ENCODE data around the gene HRAS. TPM values are rescaled to one million over a fixed set of nuclear protein-coding genes. Genes with fewer than 3 reads are reported as not detected.
"Not testable (repeated sequence)": the region's sequence is repeated elsewhere in the genome, so short reads cannot be mapped to it uniquely, and the experiment has no call there.

Gene HRAS
- total and polyA plus RNA-seq, 2 experiments from 2014 or later = 62.1 to 76.9 TPM

- TF ChIP-seq EZH2 (IDR thresholded peaks at IDR 0.05; ENCODE audit: insufficient read depth, poor library complexity, severe bottlenecking) (no peak), EZH2phosphoT487 (IDR thresholded peaks at IDR 0.05; ENCODE audit: insufficient read depth, low read depth) (no peak)
- H2AFZ ChIP-seq = peak within 1 kb of the TSS; percentile 84
- in situ Hi-C loops (cut with MboI) = no loop called here
- 1% methylated on average over 48 to 54 of the region's 99 CpGs for WGBS, 2 experiments (ENCODE audit: low coverage in 1 of 2, low lambda C conversion rate in 2 of 2, missing lambda C conversion rate in 2 of 2)
- no peaks in the 10 kb centered on the region for H3K9me3 ChIP-seq (ENCODE audit: low read depth)
- peaks cover 15% of the 10 kb centered on the region; the same call in 1 of the 2 replicates for H4K20me1 ChIP-seq (ENCODE audit: insufficient read depth)
- peak within 1 kb of the TSS; percentile 92 for H3K9ac ChIP-seq
- H3K27ac ChIP-seq = peak within 1 kb of the TSS; percentile 82
- peaks cover 45% of the 10 kb centered on the region for H3K79me2 ChIP-seq (ENCODE audit: insufficient read depth)
- no peaks in the 10 kb centered on the region for H3K36me3 ChIP-seq (ENCODE audit: low read depth)
- DNase-seq = peak; percentile 97
- peaks cover 10% of the 10 kb centered on the region for H3F3A ChIP-seq (ENCODE audit: insufficient read depth)
- peak within 1 kb of the TSS; percentile 92 for H3K4me3 ChIP-seq
- H3K27me3 ChIP-seq (replicated peaks; ENCODE audit: insufficient read depth) = no peaks in the 10 kb centered on the region
- H3K4me1 ChIP-seq (ENCODE audit: insufficient read depth) = peaks cover 23% of the 10 kb centered on the region
- H3K4me2 ChIP-seq (ENCODE audit: unreplicated experiment) = peak within 1 kb of the TSS; percentile 98
- H3K9me2 ChIP-seq (ENCODE audit: insufficient read depth) = no peaks in the 10 kb centered on the region
These were observed 40.8 kb upstream of the HRAS start, which contains the start of gene PHRF1 for GRCh38 chr11:575996-576768. Gene PHRF1 (plus strand): TSS chr11:576470. CDS start chr11:581513, 5,043 bp downstream.

- Histone ChIP-seq H3K9me2 (ENCODE audit: insufficient read depth) (no peaks in the 10 kb centered on the region), H3K4me3 (peak overlapping the region; percentile 82), H3K79me2 (ENCODE audit: insufficient read depth) (peaks cover 38% of the 10 kb centered on the region), H3K27me3 (replicated peaks; ENCODE audit: insufficient read depth) (no peaks in the 10 kb centered on the region), H3K4me1 (ENCODE audit: insufficient read depth) (peaks cover 23% of the 10 kb centered on the region), H3K9ac (peak overlapping the region; percentile 70), H4K20me1 (ENCODE audit: insufficient read depth) (peaks cover 15% of the 10 kb centered on the region; the same call in 1 of the 2 replicates), H3K27ac (no peak overlapping the region), H2AFZ (peak overlapping the region; percentile 81), H3K9me3 (ENCODE audit: low read depth) (no peaks in the 10 kb centered on the region), H3F3A (ENCODE audit: insufficient read depth) (peaks cover 10% of the 10 kb centered on the region), H3K36me3 (ENCODE audit: low read depth) (no peaks in the 10 kb centered on the region), H3K4me2 (ENCODE audit: unreplicated experiment) (peak overlapping the region; percentile 88)
- peak; percentile 80 for DNase-seq
- 1 to 2% methylated on average over 71 to 73 of the region's 81 CpGs for WGBS, 2 experiments (ENCODE audit: low coverage in 1 of 2, low lambda C conversion rate in 2 of 2, missing lambda C conversion rate in 2 of 2)
- TF ChIP-seq EZH2phosphoT487 (IDR thresholded peaks at IDR 0.05; ENCODE audit: insufficient read depth, low read depth) = no peak
- no peak for TF ChIP-seq EZH2 (IDR thresholded peaks at IDR 0.05; ENCODE audit: insufficient read depth, poor library complexity, severe bottlenecking)
- in situ Hi-C loops (cut with MboI) = no loop called here
These were observed 40.1 kb upstream of the HRAS start for GRCh38 chr11:575313-575995.

DNA sequence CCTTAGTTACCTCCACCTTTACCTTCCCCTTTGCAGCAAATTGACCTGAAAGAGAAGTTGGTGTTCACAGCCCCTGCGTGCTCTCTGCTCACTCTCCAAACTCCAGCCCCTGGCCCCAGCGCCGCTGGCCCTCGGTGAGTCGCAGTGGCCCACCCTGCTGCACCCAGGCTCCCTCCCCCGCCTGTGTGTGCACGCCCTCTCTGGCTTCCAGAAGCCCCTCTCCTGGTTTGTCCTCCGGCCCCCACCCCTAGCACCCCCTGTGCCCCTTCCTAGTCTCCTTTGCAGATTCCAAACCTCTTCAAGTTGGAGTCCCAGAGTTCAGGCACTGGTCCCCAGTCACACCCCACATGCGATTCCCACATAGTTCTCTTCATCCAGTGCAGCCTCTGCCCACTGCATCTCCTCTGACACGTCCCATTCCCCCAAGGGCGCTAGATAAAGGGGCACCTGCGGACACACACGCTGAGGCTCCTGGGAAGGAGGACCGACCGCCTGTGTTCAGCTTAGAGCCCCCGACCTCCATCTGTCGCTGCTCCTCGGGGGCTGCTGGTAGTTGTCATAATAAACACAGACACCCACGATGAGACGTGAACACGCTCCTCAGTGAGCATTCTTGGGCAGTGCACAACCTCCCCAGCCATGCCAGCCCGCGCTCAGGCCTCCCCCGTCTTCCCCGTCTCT lies 39.4 kb upstream of the HRAS start:
- WGBS, 2 experiments (ENCODE audit: low coverage in 1 of 2, low lambda C conversion rate in 2 of 2, missing lambda C conversion rate in 2 of 2) = 30 to 33% methylated on average over 20 to 25 of the region's 25 CpGs
- Histone ChIP-seq H3K9me2 (ENCODE audit: insufficient read depth) (no peaks in the 10 kb centered on the region), H3K4me3 (peak overlapping the region; percentile 82), H3F3A (ENCODE audit: insufficient read depth) (peaks cover 10% of the 10 kb centered on the region), H3K27me3 (replicated peaks; ENCODE audit: insufficient read depth) (no peaks in the 10 kb centered on the region), H3K36me3 (ENCODE audit: low read depth) (no peaks in the 10 kb centered on the region), H3K4me1 (ENCODE audit: insufficient read depth) (peaks cover 23% of the 10 kb centered on the region), H3K4me2 (ENCODE audit: unreplicated experiment) (peak overlapping the region; percentile 88), H2AFZ (peak overlapping the region; percentile 81), H3K9me3 (ENCODE audit: low read depth) (no peaks in the 10 kb centered on the region), H4K20me1 (ENCODE audit: insufficient read depth) (peaks cover 9% of the 10 kb centered on the region; the same call in 1 of the 2 replicates), H3K27ac (no peak overlapping the region), H3K9ac (peak overlapping the region; percentile 70), H3K79me2 (ENCODE audit: insufficient read depth) (peaks cover 31% of the 10 kb centered on the region)
- DNase-seq = peak; percentile 65
- in situ Hi-C loops (cut with MboI) = no loop called here
- TF ChIP-seq EZH2phosphoT487 (IDR thresholded peaks at IDR 0.05; ENCODE audit: insufficient read depth, low read depth) (no peak), EZH2 (IDR thresholded peaks at IDR 0.05; ENCODE audit: insufficient read depth, poor library complexity, severe bottlenecking) (no peak)

- H4K20me1 ChIP-seq (ENCODE audit: insufficient read depth); H3K36me3 ChIP-seq (ENCODE audit: low read depth); H2AFZ ChIP-seq; H3K9ac ChIP-seq; DNase-seq; H3K9me2 ChIP-seq (ENCODE audit: insufficient read depth); H3K27ac ChIP-seq; in situ Hi-C loops (cut with MboI); H3K9me3 ChIP-seq (ENCODE audit: low read depth); H3K27me3 ChIP-seq (replicated peaks; ENCODE audit: insufficient read depth): not testable (repeated sequence)
- Histone ChIP-seq H3K4me1 (ENCODE audit: insufficient read depth) (peaks cover 23% of the 10 kb centered on the region), H3K4me2 (ENCODE audit: unreplicated experiment) (peak overlapping the region; percentile 8), H3F3A (ENCODE audit: insufficient read depth) (peaks cover 10% of the 10 kb centered on the region), H3K4me3 (0 out of 2 replicates have a peak overlapping the region, but pooled peaks have one; percentile 5), H3K79me2 (ENCODE audit: insufficient read depth) (peaks cover 24% of the 10 kb centered on the region)
- 43 to 44% methylated on average over 14 of the region's 14 CpGs for WGBS, 2 experiments (ENCODE audit: low coverage in 1 of 2, low lambda C conversion rate in 2 of 2, missing lambda C conversion rate in 2 of 2)
These were observed 38.7 kb upstream of the HRAS start for GRCh38 chr11:574031-574570.

All from GM23248 (cell line).